ENCODE data around the gene OGG1.

OGG1 gene

GRCh38 chr3:9780458-9780812 lies 30.7 kb downstream of the OGG1 start:
- Histone ChIP-seq H3K27ac (peak overlapping the region in 18 of 21 experiments; percentile 5 to 88 (median 55)), H3K4me3 (no peak overlapping the region)

- H3K27ac ChIP-seq, result peak overlapping the region in 13 of 21 experiments; percentile 5 to 88 (median 56)
- no peak overlapping the region for H3K4me3 ChIP-seq
Measured at GRCh38 chr3:9780910-9781309, 31.2 kb downstream of the OGG1 start.

- Histone ChIP-seq H3K27ac (peak overlapping the region in 6 of 21 experiments; percentile 19 to 85 (median 28)), H3K4me3 (no peak overlapping the region)
Measured at GRCh38 chr3:9781551-9781950, 31.8 kb downstream of the OGG1 start.

- H3K4me3 ChIP-seq, result no peak overlapping the region
- H3K27ac ChIP-seq, result peak overlapping the region in 9 of 21 experiments; percentile 6 to 85 (median 26)
Measured at GRCh38 chr3:9781978-9782603, 32.3 kb downstream of the OGG1 start.

- H3K27ac ChIP-seq, result peak overlapping the region in 2 of 21 experiments; percentile 26 to 85
- H3K4me3 ChIP-seq, result no peak overlapping the region
Measured at GRCh38 chr3:9782770-9783169, 33.0 kb downstream of the OGG1 start.

- Histone ChIP-seq H3K27ac (no peak overlapping the region), H3K4me3 (no peak overlapping the region)
Measured at GRCh38 chr3:9783954-9784353, 34.2 kb downstream of the OGG1 start.

GRCh38 chr3:9784965-9785364 lies 35.2 kb downstream of the OGG1 start:
- no peak overlapping the region for H3K4me3 ChIP-seq
- H3K27ac ChIP-seq, result no peak overlapping the region

GRCh38 chr3:9785602-9786001 lies 35.9 kb downstream of the OGG1 start:
- Histone ChIP-seq H3K4me3 (no peak overlapping the region), H3K27ac (no peak overlapping the region)

GRCh38 chr3:9786209-9786739 lies 36.5 kb downstream of the OGG1 start:
- no peak overlapping the region for H3K27ac ChIP-seq
- no peak overlapping the region for H3K4me3 ChIP-seq

- Histone ChIP-seq H3K27ac (no peak overlapping the region), H3K4me3 (no peak overlapping the region)
Measured at GRCh38 chr3:9786825-9787669, 37.3 kb downstream of the OGG1 start.

GRCh38 chr3:9787714-9788113 lies 38.0 kb downstream of the OGG1 start:
- no peak overlapping the region for H3K27ac ChIP-seq
- no peak overlapping the region for H3K4me3 ChIP-seq

GRCh38 chr3:9791127-9791526 lies 41.4 kb downstream of the OGG1 start:
- H3K27ac ChIP-seq, result peak overlapping the region in 10 of 21 experiments; percentile 91 to 100 (median 98)

GRCh38 chr3:9791790-9792404 lies 42.1 kb downstream of the OGG1 start:
- peak overlapping the region; percentile 87 to 98 (median 90) for H3K4me3 ChIP-seq
- peak overlapping the region; percentile 79 to 100 (median 98) for H3K27ac ChIP-seq

More at GRCh38 chr3:9791127-9791526, 41.4 kb downstream of the OGG1 start:
- H3K4me3 ChIP-seq, result no peak overlapping the region

- Histone ChIP-seq H3K4me3 (peak within 1 kb of the TSS; percentile 87 to 98 (median 90)), H3K27ac (peak within 1 kb of the TSS; percentile 79 to 100 (median 98))
Measured at GRCh38 chr3:9792405-9793160, 42.8 kb downstream of the OGG1 start, which contains the start of the genes ARPC4 and TADA3. ARPC4 (plus strand) TSS chr3:9793082; CDS start chr3:9793122, 40 bp downstream. TADA3 (minus strand) TSS chr3:9792473; CDS start chr3:9791466, 1,007 bp downstream.

- peak overlapping the region; percentile 87 to 98 (median 90) for H3K4me3 ChIP-seq
- H3K27ac ChIP-seq, result peak overlapping the region; percentile 79 to 100 (median 98)
Measured at GRCh38 chr3:9793161-9793781, 43.5 kb downstream of the OGG1 start.

- Histone ChIP-seq H3K27ac (peak overlapping the region in 2 of 21 experiments; percentile 35), H3K4me3 (peak overlapping the region in 1 of 7 experiments; percentile 98)
Measured at GRCh38 chr3:9794400-9794799, 44.6 kb downstream of the OGG1 start.

- Histone ChIP-seq H3K27ac (peak overlapping the region in 1 of 21 experiments; percentile 35), H3K4me3 (no peak overlapping the region)
Measured at GRCh38 chr3:9795207-9795606, 45.5 kb downstream of the OGG1 start.

GRCh38 chr3:9797196-9797945 lies 47.6 kb downstream of the OGG1 start:
- Histone ChIP-seq H3K4me3 (no peak overlapping the region), H3K27ac (no peak overlapping the region)
